Measurements from ENCODE around the gene BCAS4.

DNA sequence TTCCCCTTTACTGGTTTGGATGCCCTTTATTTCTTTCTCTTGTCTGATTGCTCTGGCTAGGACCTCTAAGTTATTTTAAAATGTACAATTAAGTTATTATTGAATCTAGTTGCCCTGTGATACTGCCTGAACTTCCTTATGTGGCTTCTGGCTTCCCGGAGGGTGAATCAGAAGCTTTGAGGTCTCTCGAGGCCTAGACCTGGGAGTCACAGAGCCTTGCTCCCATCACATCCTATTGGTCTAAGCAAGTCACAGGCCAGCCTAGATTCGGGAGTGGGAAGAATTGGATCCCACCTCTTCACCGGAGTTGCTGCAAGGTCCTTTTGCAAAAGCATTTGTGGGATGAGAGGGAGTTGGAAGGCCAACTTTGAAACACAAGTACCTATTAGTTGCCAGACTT lies 15.2 kb downstream of the BCAS4 start:
- TF ChIP-seq, protein P1, sequence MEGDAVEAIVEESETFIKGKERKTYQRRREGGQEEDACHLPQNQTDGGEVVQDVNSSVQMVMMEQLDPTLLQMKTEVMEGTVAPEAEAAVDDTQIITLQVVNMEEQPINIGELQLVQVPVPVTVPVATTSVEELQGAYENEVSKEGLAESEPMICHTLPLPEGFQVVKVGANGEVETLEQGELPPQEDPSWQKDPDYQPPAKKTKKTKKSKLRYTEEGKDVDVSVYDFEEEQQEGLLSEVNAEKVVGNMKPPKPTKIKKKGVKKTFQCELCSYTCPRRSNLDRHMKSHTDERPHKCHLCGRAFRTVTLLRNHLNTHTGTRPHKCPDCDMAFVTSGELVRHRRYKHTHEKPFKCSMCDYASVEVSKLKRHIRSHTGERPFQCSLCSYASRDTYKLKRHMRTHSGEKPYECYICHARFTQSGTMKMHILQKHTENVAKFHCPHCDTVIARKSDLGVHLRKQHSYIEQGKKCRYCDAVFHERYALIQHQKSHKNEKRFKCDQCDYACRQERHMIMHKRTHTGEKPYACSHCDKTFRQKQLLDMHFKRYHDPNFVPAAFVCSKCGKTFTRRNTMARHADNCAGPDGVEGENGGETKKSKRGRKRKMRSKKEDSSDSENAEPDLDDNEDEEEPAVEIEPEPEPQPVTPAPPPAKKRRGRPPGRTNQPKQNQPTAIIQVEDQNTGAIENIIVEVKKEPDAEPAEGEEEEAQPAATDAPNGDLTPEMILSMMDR (IDR thresholded peaks at IDR 0.05; ENCODE audit: low read depth, low read length, poor library complexity, severe bottlenecking) = no peak
- no peak for TF ChIP-seq EZH2phosphoT487 (IDR thresholded peaks at IDR 0.05; ENCODE audit: borderline replicate concordance, low read length)

Data from DOHH2 (cell line).